HG03460 (cell line): ENCODE measurements around the gene C3orf33.

Experiments used
- ATAC-seq: cut with Tn5 transposase; IDR thresholded peaks from one replicate; pipeline ENCODE4 v1.9.1; 2021; ENCODE audit not compliant: unreplicated experiment

The C3orf33 gene

GRCh38 chr3:155743606-155744005, 62.5 kb downstream of the C3orf33 start:
- ATAC-seq = no peak

DNA sequence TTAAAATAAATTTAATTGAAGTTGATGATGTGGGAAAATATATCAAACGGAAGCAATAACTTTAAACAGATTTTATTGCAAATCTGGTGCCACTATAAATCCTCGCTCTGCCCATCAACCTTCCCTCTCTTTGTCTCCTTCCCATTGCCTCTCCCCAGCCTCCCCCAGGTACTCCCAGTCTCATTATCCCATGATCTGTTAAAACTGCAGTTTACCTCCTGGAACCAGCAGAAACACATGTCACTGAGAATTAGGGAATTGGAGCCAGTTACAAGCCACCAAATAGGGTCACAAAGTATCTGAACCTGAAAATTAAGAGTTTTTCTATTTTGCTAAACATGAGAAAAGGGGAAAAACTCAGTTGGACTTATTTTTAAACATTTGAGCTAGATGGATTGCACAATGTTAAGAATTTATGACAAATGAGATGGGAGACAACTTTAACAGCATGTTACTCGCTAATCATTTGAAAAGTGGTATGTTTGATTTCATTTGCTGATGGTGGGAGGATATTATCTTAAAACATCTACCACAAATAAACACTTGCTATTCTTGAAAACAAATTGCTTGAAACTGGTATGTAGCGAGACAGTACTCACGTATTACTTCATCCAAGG, 63.6 kb downstream of the C3orf33 start:
- ATAC-seq = no peak

DNA sequence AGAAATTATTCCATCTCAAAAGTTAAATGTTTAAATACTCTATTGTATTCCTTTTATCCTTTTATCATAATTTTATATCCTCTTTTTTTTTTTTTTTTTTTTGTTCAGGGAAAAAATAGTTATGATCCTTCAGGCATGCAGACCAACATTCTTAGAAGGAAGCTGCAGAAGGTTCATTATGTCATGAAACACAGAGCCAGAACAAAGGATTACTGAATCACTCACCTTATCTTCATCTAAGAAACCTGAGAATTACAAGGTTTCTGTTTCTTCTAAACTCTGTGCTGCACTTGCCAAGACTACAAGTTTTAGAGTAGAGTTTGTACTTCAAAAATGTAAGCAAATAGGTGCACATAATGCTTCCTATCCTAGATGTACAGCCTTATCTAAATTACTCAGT, 64.5 kb downstream of the C3orf33 start:
- no peak for ATAC-seq

DNA sequence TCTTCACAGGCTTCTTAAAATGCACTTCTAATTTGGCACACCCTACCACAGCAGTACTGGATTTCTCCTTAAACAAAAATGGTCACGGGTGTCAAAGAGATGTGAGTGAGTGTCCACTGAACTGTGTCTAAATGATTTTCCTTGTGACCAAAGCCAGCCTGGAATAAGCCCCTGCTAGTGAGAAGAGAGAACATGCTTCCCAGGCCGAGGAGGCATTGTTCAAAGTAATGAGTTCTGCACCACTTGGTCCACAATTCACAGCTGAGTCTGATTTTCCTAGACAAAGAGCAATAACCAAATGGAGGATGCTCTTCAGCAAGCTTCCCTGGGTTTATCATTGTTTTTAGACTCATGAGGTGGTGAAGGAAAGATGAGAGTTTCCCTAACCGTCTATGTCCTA, 65.0 kb downstream of the C3orf33 start:
- ATAC-seq = no peak

DNA sequence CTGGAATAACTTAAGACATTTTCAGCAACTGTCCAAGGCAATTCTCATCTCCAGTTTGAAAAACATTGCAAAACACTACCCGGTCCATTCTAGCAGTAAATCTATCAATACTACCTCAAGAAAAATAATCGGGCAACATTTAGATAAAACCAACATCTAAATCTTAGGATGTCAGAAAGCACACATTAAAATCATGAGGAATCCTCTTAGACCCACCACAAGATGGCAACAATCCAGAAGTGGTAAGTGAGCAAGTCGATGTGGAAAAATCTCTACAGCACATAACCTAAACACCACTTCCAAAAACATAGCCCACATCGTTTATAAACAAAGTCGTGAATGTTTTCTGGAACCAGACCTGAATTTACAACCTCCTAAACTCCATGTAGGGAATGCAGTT, 66.9 kb downstream of the C3orf33 start:
- ATAC-seq = no peak

DNA sequence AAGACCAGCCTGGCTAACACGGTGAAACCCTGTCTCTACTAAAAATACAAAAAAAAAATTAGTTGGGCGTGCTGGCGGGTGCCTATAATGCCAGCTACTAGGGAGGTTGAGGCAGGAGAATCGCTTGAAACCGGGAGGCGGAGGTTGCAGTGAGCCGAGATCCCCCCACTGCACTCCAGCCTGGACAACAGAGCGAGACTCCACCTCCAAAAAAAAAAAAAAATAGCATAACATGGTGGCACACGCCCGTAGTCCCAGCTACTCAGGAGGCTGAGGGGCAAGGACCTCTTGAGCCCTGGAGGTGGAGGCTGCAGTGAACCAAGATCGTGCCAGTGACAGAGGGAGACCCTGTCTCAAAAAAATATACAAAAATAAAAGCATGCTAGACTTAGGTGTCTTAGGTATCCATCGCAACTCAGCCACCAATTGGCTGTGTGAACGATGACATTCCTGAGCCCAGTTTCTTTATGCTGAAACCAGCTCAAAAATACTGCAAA, 67.5 kb downstream of the C3orf33 start:
- no peak for ATAC-seq

DNA sequence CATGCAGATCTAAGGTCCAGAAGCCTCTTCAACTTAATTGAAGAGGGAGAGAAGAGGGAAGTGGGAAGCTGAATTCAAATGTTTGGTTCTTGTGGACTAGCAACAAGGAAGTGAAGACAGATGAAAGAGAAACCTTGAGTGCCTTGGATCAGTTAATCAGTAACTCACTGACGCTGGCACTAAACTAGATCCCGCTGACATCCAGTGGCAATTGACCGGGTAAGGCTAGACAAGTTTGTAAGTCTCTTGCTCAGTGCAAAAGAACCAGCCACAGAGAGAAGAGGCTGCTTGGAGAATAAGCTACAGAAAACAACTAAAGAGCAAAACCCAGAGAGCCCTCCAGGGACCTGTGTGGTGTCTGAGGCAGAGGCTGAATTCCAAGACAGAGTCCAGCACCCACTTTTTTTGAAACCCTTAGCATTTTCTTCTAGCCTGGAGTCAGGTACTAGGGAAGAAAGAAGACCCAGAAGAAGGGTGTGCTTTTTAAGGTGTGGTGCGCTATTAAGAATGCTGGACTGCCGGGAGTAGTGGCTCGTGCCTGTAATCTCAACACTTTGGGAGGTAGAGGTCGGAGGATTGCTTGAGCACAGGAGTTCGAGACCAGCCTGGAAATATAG, 68.1 kb downstream of the C3orf33 start:
- peak; percentile 99 for ATAC-seq

GRCh38 chr3:155736381-155736780, 69.7 kb downstream of the C3orf33 start:
- ATAC-seq = no peak

DNA sequence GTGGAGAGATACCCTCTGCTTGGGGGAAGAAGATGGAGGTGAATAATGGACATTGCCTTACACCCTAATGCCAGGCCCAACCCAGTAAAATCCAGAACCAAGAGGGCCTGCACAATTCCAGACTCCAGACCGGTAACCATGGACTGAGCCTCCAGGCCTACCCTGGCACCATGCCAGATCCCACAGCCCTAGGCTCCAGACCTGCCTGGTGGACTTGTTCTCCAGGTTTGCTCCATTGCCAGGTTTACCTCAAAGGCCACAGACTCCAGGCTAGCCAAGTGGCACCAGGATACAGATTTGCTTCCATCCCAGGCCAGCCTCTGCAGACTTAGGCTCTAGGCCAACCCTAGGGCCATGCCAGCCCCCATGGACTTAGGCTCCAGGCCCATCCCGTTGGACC, 75.2 kb downstream of the C3orf33 start:
- ATAC-seq = no peak

GRCh38 chr3:155727836-155728235, 78.2 kb downstream of the C3orf33 start:
- ATAC-seq = no peak

DNA sequence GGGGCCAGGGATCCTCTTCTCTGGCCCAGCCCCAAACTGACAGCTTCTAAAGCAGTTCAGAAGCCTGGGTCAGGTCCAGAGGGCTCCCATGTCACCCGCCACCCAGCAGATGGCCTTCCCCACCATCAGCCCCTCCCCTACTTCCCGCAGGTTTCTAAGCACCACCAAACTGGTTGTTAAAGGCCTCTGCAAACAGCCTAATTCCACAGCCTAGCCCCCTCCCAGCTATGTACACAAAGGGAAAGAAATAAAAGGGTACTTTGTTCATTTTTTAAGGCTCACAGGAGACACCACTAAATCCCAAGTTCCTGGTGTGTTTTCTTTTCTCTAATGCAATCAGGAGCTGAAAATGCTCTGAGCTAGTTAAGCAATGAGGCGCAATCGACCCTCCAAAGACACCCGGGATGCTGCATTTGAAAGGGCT, 91.8 kb downstream of the C3orf33 start:
- no peak for ATAC-seq
